Loucy (cell line): ENCODE results near the gene ETS2.

Source experiments
- H2AFZ ChIP-seq: fragments of 200-600 bp; sonication (generic); 2 replicates; pipeline ENCODE4 v1.6.0; 2016; ENCODE audit warnings: antibody characterized with exemption, mild to moderate bottlenecking, low read length, moderate library complexity
- H3F3A ChIP-seq: fragments of 200-600 bp; 2 replicates; pipeline ENCODE4 v1.6.0; 2016; ENCODE audit warnings: antibody characterized with exemption, low read depth, mild to moderate bottlenecking
- H3K27me3 ChIP-seq: fragments of 200-600 bp; sonication (generic); 2 replicates; pipeline ENCODE4 v1.6.1; 2014; ENCODE audit warnings: low read length, mild to moderate bottlenecking; ENCODE audit not compliant: insufficient read depth, poor library complexity, severe bottlenecking
- H3K36me3 ChIP-seq: fragments of 200-600 bp; sonication (generic); 2 replicates; pipeline ENCODE4 v1.6.1; 2016; ENCODE audit warnings: low read length; ENCODE audit not compliant: insufficient read depth
- H3K4me1 ChIP-seq: fragments of 200-600 bp; sonication (generic); 2 replicates; pipeline ENCODE4 v1.5.1; 2014; ENCODE audit warnings: low read length, mild to moderate bottlenecking; ENCODE audit not compliant: insufficient read depth, poor library complexity, severe bottlenecking
- H3K4me2 ChIP-seq: fragments of 200-600 bp; sonication (generic); 2 replicates; pipeline ENCODE4 v1.6.0; 2014; ENCODE audit warnings: antibody characterized with exemption, low read length, low read depth, mild to moderate bottlenecking; ENCODE audit not compliant: poor library complexity, severe bottlenecking
- H3K4me3 ChIP-seq: fragments of 200-600 bp; sonication (generic); 2 replicates; pipeline ENCODE4 v1.5.1; 2014; ENCODE audit warnings: low read length, mild to moderate bottlenecking, mixed read lengths; ENCODE audit not compliant: poor library complexity, severe bottlenecking
- H3K79me2 ChIP-seq: fragments of 200-600 bp; sonication (generic); 2 replicates; pipeline ENCODE4 v1.6.1; 2014; ENCODE audit warnings: low read length; ENCODE audit not compliant: insufficient read depth
- H3K9ac ChIP-seq: fragments of 200-600 bp; sonication (generic); 2 replicates; pipeline ENCODE4 v1.6.0; 2014; ENCODE audit warnings: mild to moderate bottlenecking, low read depth, low read length, moderate library complexity; ENCODE audit not compliant: poor library complexity, severe bottlenecking
- H3K9me2 ChIP-seq: fragments of 200-600 bp; sonication (generic); replicated peaks from 2 replicates; pipeline ENCODE4 v1.6.1; 2016; ENCODE audit warnings: low read depth, low read length, mixed read lengths
- H3K9me3 ChIP-seq: fragments of 200-600 bp; sonication (generic); 2 replicates; pipeline ENCODE4 v1.6.1; 2014; ENCODE audit warnings: mild to moderate bottlenecking, antibody characterized with exemption, low read length, low read depth; ENCODE audit not compliant: insufficient read depth
- H4K20me1 ChIP-seq: fragments of 200-600 bp; sonication (generic); 2 replicates; pipeline ENCODE4 v1.6.0; 2014; ENCODE audit warnings: antibody characterized with exemption, low read length, mild to moderate bottlenecking; ENCODE audit not compliant: insufficient read depth, poor library complexity, severe bottlenecking
- CTCF ChIP-seq: fragments of 200-600 bp; sonication (generic); conservative IDR thresholded peaks from 2 replicates; pipeline ENCODE4 v1.5.1; 2014; ENCODE audit warnings: mild to moderate bottlenecking, antibody characterized with exemption, low read length
- EZH2phosphoT487 ChIP-seq: fragments of 200-600 bp; IDR thresholded peaks from 2 replicates; pipeline ENCODE4 v1.6.1; 2018; ENCODE audit warnings: antibody characterized with exemption, mild to moderate bottlenecking, moderate library complexity, borderline replicate concordance

Gene ETS2

GRCh38 chr21:38813143-38813542 lies 7.4 kb downstream of the ETS2 start:
- H4K20me1 ChIP-seq: peaks cover 29% of the 10 kb centered on the region
- H3K9me3 ChIP-seq: no peaks in the 10 kb centered on the region
- no peak overlapping the region for H3K4me2 ChIP-seq
- H3K9me2 ChIP-seq: no peaks in the 10 kb centered on the region
- no peak overlapping the region for H3K4me3 ChIP-seq
- H2AFZ ChIP-seq: no peak overlapping the region
- H3K27me3 ChIP-seq: no peaks in the 10 kb centered on the region
- TF ChIP-seq EZH2phosphoT487 (no peak), CTCF (no peak)
- peaks cover 37% of the 10 kb centered on the region for H3K4me1 ChIP-seq
- H3K9ac ChIP-seq: no peak overlapping the region
- H3K79me2 ChIP-seq: peaks cover 56% of the 10 kb centered on the region
- H3K36me3 ChIP-seq: peaks cover 60% of the 10 kb centered on the region
- no peaks in the 10 kb centered on the region for H3F3A ChIP-seq

GRCh38 chr21:38813547-38813946 lies 7.8 kb downstream of the ETS2 start:
- Histone ChIP-seq H3K9me3 (no peaks in the 10 kb centered on the region), H3K4me1 (peaks cover 33% of the 10 kb centered on the region), H3F3A (no peaks in the 10 kb centered on the region), H3K27me3 (no peaks in the 10 kb centered on the region), H3K79me2 (peaks cover 52% of the 10 kb centered on the region), H3K4me3 (no peak overlapping the region), H3K36me3 (peaks cover 64% of the 10 kb centered on the region), H3K9ac (no peak overlapping the region), H4K20me1 (peaks cover 25% of the 10 kb centered on the region), H3K4me2 (no peak overlapping the region), H2AFZ (no peak overlapping the region), H3K9me2 (no peaks in the 10 kb centered on the region)
- no peak for TF ChIP-seq CTCF
- TF ChIP-seq EZH2phosphoT487: no peak

GRCh38 chr21:38814126-38815059 lies 8.7 kb downstream of the ETS2 start:
- Histone ChIP-seq H3K27me3 (no peaks in the 10 kb centered on the region), H3K4me3 (no peak overlapping the region), H3F3A (no peaks in the 10 kb centered on the region), H3K9me3 (0 out of 2 replicates have a peak, but pooled peaks cover 3% of the 10 kb centered on the region), H2AFZ (no peak overlapping the region), H3K4me1 (peaks cover 24% of the 10 kb centered on the region), H3K4me2 (no peak overlapping the region), H3K9me2 (no peaks in the 10 kb centered on the region), H3K36me3 (peaks cover 72% of the 10 kb centered on the region), H3K79me2 (peaks cover 44% of the 10 kb centered on the region), H3K9ac (no peak overlapping the region), H4K20me1 (peaks cover 16% of the 10 kb centered on the region)
- TF ChIP-seq EZH2phosphoT487: no peak

- Histone ChIP-seq H3K4me3 (no peak overlapping the region), H3K36me3 (peaks cover 78% of the 10 kb centered on the region), H3F3A (no peaks in the 10 kb centered on the region), H4K20me1 (peaks cover 11% of the 10 kb centered on the region), H3K4me1 (peaks cover 19% of the 10 kb centered on the region), H3K4me2 (no peak overlapping the region), H3K9ac (no peak overlapping the region), H3K27me3 (no peaks in the 10 kb centered on the region), H3K9me2 (no peaks in the 10 kb centered on the region), H2AFZ (no peak overlapping the region), H3K9me3 (0 out of 2 replicates have a peak, but pooled peaks cover 3% of the 10 kb centered on the region), H3K79me2 (peaks cover 38% of the 10 kb centered on the region)
- TF ChIP-seq CTCF (no peak), EZH2phosphoT487 (no peak)
Measured at GRCh38 chr21:38815060-38815405, 9.3 kb downstream of the ETS2 start.
